ENCODE data around the gene STAT6.

Gene STAT6

DNA sequence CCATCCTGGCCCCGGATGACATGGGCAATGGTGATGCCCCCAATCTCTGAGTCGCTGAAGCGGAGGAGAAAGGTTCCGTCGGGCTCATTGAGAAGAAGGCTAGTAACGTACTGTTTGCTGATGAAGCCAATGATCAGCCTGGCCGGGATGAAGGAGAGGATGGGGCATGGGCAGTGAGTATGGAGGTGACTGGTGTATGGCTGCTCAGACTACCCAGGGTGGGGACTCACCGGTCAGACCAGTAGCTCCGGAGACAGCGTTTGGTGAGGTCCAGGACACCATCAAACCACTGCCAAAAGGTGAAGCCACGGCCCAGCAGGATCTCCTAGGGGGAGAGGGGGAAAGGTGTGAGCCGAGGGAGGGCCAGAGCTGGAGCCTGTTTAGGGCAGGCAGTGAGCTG, 11.4 kb downstream of the STAT6 start:
- no peak for DNase-seq

DNA sequence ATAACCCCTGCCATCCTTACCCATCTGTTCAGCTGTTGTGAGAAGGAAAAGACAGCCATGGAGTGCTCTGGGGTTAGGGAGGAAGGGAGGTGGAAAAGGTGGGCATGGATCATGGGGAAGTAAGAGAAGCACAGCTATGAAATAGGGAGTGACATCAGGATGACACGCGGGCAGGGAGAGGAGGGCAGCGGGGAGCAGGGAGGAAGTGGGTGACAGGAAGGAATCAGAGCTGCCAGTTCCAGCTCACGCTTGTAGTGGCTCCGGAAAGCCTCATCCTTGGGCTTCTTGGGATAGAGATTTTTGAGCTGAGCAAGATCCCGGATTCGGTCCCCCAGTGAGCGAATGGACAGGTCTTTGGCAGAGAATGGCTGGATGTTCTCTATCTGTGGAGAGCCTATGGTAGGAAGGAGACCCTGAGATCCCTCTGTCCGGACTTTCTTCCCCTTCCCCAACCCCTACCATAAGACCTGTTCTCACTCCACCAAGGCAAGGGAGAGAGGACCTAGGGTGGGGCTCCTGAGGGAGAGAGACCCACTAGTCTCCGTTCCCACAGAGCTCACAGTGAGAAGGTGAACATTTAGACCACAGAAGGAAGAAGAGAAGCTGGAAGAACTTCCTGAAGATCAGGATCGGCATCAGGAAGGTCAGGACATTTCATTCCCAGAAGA, 12.0 kb downstream of the STAT6 start:
- DNase-seq = peak; percentile 74

DNA sequence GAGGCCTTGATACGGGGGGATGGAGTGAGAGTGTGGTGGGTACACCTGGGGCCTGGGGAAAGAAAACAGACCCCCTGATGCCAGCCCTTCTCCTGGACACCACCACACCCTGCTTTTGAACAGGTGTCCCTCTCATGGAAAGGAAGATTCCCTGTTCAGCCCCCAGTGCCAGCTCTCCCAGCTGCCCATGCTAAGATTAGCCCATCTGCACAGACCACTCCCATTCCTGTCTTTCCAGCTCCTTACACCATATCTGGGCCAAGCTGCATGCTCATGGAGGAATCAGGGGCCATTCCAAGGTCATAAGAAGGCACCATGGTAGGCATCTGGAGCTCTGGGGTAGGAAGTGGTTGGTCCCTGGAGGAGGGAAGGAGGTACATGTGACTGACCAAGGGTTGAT, 12.6 kb downstream of the STAT6 start:
- no peak for DNase-seq

GRCh38 chr12:57097554-57097835, 13.7 kb downstream of the STAT6 start:
- DNase-seq = no peak

- no peak for DNase-seq
Observed at GRCh38 chr12:57096748-57097553, 14.2 kb downstream of the STAT6 start.

GRCh38 chr12:57096099-57096572, 15.0 kb downstream of the STAT6 start:
- no peak for DNase-seq

- no peak for DNase-seq
Observed at GRCh38 chr12:57095440-57095839, 15.7 kb downstream of the STAT6 start.

GRCh38 chr12:57094208-57095160, 16.7 kb downstream of the STAT6 start:
- no peak for DNase-seq

GRCh38 chr12:57093415-57094207, 17.6 kb downstream of the STAT6 start:
- DNase-seq = peak; percentile 67

GRCh38 chr12:57092876-57093414, 18.2 kb downstream of the STAT6 start:
- no peak for DNase-seq

- DNase-seq = no peak
Observed at GRCh38 chr12:57092529-57092862, 18.7 kb downstream of the STAT6 start.

DNA sequence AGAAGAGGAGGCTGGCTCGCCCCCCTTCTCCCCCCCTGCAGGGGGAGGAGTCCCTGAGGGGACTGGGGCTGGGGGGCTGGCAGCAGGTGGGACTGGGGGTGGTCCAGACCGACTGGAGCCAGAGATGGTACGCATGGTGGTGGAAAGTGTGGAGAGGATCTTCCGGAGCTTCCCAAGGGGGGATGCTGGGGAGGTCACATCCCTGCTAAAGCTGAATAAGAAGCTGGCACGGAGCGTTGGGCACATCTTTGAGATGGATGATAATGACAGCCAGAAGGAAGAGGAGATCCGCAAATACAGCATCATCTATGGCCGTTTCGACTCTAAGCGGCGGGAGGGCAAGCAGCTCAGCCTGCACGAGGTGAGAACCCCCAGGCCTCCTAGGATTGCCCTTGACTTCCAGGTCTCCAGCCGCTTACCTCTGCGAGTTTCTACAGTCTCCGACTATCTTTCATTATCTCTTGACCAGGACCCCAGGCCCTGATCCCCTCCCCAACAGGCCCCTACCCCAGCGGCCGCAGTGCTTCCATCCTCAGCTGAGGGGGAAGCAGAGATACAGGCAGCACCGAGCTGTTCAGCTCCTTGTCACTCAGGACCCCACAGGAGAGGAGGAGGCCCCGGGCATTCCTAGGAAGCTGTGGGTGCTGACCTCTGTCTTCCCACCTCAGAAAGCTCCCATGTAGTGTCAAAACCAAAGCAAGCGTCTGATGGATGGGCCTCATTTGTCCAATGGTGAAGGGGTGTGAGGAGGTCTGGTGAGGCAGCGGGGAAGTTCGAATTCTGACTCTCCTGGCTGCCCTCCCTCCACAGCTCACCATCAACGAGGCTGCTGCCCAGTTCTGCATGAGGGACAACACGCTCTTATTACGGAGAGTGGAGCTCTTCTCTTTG, 19.3 kb downstream of the STAT6 start:
- no peak for DNase-seq

GRCh38 chr12:57090924-57091637, 20.1 kb downstream of the STAT6 start:
- no peak for DNase-seq

- DNase-seq = no peak
Observed at GRCh38 chr12:57090490-57090889, 20.7 kb downstream of the STAT6 start.

- DNase-seq = peak; percentile 55
Observed at GRCh38 chr12:57089271-57090245, 21.6 kb downstream of the STAT6 start.

GRCh38 chr12:57088354-57089270, 22.6 kb downstream of the STAT6 start, which contains the start of gene NAB2:
NAB2 (plus strand) TSS chr12:57089114; CDS start chr12:57089272, 158 bp downstream.
- DNase-seq = peak; percentile 95

DNA sequence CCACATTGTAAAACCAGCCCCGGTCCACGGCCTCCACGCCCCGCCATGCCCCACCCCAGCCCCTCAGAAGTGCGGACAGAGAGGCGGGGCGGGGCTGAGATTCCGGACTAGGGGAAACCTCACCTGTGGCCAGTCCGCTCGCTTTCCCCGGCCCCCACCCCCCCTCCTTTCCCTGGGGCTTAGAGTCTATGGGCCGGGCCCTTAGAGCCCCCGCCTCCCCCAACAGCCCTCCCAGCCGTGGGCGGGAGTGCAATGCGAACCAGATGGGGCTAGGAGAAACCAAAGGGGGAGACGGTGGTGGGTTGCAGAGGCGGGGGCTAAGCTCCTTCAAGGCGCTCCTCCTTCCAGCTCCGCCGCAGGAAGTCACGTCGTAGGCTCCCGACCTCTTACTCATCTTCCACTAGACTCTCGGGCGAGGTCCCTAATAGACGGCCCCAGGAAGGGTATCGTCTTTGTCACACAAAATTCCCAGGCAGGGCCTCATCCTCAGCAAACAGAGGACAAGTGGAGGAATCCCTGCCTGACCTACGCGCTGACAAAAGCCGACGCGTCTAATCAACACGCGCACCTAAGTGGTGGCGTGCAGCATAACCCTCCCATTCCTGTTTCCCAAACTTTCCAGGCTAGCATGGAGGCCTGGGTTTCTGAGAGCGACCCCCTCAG, 23.3 kb downstream of the STAT6 start:
- DNase-seq = peak; percentile 91

Measured in suppressor macrophage treated with lipopolysaccharide for 4 hours (primary cell).